ENCODE results near the gene ISLR2. TPM values are rescaled to one million over a fixed set of nuclear protein-coding genes. Genes with fewer than 3 reads are reported as not detected.
"Not testable (repeated sequence)": the region's sequence is repeated elsewhere in the genome, so short reads cannot be mapped to it uniquely, and the experiment has no call there.

The ISLR2 gene, protein sequence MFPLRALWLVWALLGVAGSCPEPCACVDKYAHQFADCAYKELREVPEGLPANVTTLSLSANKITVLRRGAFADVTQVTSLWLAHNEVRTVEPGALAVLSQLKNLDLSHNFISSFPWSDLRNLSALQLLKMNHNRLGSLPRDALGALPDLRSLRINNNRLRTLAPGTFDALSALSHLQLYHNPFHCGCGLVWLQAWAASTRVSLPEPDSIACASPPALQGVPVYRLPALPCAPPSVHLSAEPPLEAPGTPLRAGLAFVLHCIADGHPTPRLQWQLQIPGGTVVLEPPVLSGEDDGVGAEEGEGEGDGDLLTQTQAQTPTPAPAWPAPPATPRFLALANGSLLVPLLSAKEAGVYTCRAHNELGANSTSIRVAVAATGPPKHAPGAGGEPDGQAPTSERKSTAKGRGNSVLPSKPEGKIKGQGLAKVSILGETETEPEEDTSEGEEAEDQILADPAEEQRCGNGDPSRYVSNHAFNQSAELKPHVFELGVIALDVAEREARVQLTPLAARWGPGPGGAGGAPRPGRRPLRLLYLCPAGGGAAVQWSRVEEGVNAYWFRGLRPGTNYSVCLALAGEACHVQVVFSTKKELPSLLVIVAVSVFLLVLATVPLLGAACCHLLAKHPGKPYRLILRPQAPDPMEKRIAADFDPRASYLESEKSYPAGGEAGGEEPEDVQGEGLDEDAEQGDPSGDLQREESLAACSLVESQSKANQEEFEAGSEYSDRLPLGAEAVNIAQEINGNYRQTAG
- not detected for total RNA-seq

DNA sequence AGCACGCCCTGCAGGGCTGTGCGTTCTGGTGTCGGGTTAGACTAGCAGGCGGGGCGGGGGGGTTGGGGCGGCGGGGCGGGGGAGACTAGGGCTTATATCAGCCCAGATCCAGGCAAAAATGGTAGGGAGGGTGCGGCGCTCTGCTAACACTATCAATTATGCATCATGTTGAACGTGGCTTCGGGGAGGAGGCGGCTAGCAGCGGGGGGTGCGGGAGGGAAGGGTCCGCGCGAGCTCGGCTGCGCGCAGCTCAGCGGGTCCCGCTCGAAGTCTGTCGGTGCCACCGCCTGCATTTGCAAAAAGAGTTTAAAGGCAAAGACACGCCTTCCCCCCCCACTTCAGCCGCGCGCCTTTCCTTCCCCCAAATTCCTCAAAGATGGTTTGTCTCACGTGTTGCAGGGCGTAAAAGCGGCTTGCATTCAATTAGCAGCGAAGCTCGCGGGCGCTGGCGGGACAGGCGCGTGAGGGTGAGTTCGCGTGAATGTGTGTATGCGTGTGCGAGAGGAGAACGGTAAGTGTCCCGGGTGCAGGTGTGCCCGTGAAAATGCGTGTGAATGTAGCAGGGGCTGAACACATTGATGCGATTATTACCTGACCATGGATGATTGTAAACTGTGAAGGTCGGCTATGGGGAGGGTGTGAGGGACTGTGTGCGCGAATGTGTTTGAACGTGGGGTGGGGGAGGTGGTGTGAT lies at the start of gene ISLR2:
TSS of gene ISLR2 (plus strand) at position 432 of the 694 bp plus-strand sequence. CDS start 2,169 bp downstream, outside the sequence.
- Mint-ChIP-seq H3K36me3 (ENCODE audit: low read depth) (peaks cover 6% of the 10 kb centered on the region), H3K4me3 (peak within 1 kb of the TSS; percentile 22), H3K9me3 (ENCODE audit: insufficient read depth) (no peaks in the 10 kb centered on the region), H3K27ac (peak within 1 kb of the TSS; percentile 10), H3K27me3 (ENCODE audit: low read depth) (peaks cover 78% of the 10 kb centered on the region), H3K4me1 (ENCODE audit: low read depth) (peaks cover 23% of the 10 kb centered on the region)
- DNase-seq, result no peak
- ChIA-PET CTCF (interaction anchor here (1.8 to 4.4 kb wide), 4 partner anchors 157 to 192 kb away, joined by 4 to 26 read pairs (median 17); no protein-coding TSS in a partner anchor), POLR2A (no interaction called here)
- no peak for ATAC-seq

DNA sequence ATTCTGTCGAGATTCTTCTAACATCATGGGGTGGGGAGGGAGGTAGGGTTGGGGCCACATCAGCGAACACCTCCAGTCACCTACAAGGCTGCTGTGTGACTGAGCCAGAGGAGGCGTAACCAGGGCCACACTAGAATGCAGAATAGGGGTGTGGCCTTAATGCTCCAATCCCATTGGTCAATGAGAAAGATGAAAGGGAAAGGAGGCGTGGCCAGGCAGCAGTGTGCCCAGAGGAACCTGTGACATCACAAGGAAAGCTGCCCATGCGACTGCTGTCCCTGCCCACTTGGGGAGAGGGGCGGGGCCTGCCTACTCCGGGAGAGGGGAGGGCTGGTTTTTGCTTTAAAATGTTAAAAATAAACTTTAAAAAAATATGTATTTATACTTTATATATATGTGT lies 47.9 kb upstream of the ISLR2 start, which contains the start of gene GOLGA6A:
TSS of gene GOLGA6A (minus strand) at position 101 of the 400 bp plus-strand sequence. CDS start at position 60, 41 bp downstream.
- ATAC-seq; H3K36me3 Mint-ChIP-seq (ENCODE audit: low read depth); CTCF ChIA-PET; POLR2A ChIA-PET; H3K27ac Mint-ChIP-seq; H3K27me3 Mint-ChIP-seq (ENCODE audit: low read depth); H3K9me3 Mint-ChIP-seq (ENCODE audit: insufficient read depth); H3K4me3 Mint-ChIP-seq; DNase-seq; H3K4me1 Mint-ChIP-seq (ENCODE audit: low read depth): not testable (repeated sequence)

DNA sequence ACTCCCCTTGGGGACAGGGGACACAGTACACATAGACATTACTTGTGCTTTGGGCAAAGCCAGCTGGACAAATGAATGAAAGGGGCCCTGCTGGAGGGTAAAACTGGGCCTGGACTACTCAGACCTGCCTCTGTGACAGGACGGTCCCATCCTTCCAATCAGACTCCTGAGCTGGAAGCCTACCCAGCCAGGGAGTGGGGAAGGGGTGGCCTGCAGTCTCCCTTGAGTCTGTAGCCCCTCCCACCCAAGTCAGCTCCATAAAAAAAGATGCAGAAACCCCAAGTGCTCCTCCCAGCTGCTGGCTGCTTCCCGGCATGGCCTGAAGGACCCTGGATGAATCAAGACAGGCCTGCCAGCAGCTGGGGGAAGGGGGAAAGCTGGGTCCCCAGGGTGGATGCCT lies 35.8 kb upstream of the ISLR2 start:
- H3K4me1 Mint-ChIP-seq (ENCODE audit: low read depth); H3K4me3 Mint-ChIP-seq; H3K9me3 Mint-ChIP-seq (ENCODE audit: insufficient read depth); CTCF ChIA-PET; H3K27ac Mint-ChIP-seq; ATAC-seq; H3K27me3 Mint-ChIP-seq (ENCODE audit: low read depth); DNase-seq; POLR2A ChIA-PET; H3K36me3 Mint-ChIP-seq (ENCODE audit: low read depth): not testable (repeated sequence)

DNA sequence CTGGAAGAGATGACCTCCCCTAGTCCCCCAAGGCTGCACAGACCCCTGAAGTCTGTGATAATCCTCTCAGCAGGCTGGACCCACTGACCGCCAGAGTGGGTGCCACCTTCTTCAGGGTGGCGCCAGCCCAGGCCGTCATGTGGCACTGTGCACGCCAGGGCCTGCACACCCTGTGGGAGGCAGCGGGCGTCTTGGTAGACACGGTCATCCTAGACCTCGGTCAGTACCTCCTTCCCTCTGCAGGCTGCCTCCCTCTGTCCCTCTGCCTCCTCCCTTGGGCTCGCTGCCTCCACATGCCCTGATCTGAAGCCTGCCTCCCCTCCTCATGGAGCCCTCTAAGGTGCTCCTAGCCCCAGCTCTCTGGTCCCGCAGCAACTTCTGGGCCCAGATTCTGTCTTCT lies 34.8 kb upstream of the ISLR2 start:
- H3K9me3 Mint-ChIP-seq (ENCODE audit: insufficient read depth); POLR2A ChIA-PET; H3K4me1 Mint-ChIP-seq (ENCODE audit: low read depth); CTCF ChIA-PET; H3K27ac Mint-ChIP-seq; H3K4me3 Mint-ChIP-seq; H3K36me3 Mint-ChIP-seq (ENCODE audit: low read depth); ATAC-seq; DNase-seq; H3K27me3 Mint-ChIP-seq (ENCODE audit: low read depth): not testable (repeated sequence)

DNA sequence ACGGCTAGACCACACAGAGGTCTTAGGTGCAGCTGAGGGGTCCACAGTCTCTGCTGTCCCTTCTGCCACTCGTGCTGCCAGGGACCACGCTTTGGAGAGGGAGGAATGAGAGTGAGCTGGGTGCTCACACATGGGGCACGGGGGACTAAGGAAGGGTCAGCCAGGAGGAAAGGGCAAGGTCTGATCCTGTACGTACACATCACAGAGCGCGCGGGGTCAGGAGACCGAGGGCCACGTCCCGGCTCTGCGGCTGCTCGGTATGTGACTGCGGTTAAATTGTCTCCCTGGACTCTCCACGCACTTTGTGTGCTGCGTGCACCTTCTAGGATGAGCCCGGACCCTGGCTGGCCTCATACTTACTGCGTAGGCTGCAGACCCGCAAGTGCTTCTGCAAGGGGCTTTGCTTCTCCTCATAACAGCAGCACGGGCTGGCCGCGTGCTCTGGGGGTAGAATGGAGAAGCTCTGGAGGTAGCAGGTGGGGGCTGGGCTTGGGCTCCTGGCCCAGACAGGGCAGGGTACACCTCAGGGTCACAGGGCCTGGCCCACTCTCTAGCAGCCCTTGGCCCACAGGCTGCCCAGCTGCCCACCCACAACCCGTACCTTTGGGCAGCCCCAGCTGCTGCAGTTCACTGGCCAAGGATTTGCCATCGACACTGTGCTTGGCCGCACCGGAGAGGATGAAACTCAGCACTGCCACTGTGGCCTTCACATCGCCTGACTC lies 33.5 kb upstream of the ISLR2 start:
- H3K4me1 Mint-ChIP-seq (ENCODE audit: low read depth); POLR2A ChIA-PET; H3K4me3 Mint-ChIP-seq; CTCF ChIA-PET; ATAC-seq; H3K27ac Mint-ChIP-seq; H3K9me3 Mint-ChIP-seq (ENCODE audit: insufficient read depth); H3K27me3 Mint-ChIP-seq (ENCODE audit: low read depth); H3K36me3 Mint-ChIP-seq (ENCODE audit: low read depth); DNase-seq: not testable (repeated sequence)

DNA sequence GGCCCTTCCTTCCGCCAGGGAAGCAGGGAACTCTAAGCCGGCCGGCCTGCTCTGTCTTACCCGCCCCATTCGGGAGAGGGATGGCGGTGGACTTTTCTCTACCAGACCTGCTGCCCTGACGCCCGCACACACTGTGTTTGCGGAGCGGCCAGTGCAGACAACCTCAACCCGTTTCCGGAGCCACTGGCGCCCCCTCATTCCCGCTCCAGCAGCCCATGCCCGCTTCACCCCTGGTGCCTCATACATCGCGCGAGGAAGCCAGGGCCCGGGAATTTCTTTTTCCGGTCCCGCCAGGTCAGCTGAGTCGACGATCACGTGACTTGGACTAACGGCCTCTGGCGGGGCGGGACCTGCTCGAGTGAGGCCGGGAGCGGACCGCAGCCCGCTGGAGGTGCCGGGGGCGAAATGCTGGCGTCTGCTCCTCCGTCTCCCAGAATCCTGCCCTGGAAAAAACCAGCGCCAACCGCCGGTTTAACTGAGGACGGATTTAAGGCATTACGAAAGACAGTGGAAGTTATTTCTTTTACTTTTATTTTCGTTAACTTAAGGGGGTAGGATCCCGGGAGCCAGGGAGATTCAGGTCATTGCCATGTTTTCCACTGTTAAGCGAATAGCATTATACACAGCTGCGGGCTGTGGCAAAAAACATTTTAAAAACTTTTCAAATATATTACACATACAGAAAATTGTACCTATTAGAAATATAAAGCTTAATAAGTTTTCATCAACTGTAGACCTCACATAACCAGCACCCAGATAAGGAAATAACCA lies 30.2 kb upstream of the ISLR2 start:
- H3K4me1 Mint-ChIP-seq (ENCODE audit: low read depth); POLR2A ChIA-PET; H3K9me3 Mint-ChIP-seq (ENCODE audit: insufficient read depth); H3K27me3 Mint-ChIP-seq (ENCODE audit: low read depth); CTCF ChIA-PET; H3K36me3 Mint-ChIP-seq (ENCODE audit: low read depth): not testable (repeated sequence)
- ATAC-seq (peak; percentile 89), DNase-seq (peak; percentile 83)
- peak overlapping the region; percentile 92 for H3K27ac Mint-ChIP-seq
- peak overlapping the region; percentile 85 for H3K4me3 Mint-ChIP-seq

DNA sequence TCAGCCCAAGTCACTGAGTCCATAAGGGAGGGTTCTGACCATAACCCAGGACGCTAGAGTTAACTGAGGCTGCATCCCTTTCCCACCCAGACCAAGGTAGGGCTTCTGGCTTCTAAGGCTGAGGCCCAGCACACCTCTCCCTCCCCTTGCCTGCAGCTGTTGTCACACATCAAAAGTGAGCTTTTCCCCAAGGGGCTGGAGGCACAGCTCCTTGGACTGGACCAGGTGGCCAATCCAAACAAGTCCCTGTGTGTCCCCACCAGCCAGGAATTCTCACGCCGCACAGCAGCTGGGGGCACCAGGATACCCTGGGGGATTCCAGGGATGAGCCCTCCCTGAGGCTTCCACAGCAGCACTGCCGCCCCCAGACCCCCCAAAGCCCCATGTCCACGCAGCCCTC lies 22.3 kb upstream of the ISLR2 start:
- Mint-ChIP-seq H3K27me3 (ENCODE audit: low read depth) (no peaks in the 10 kb centered on the region), H3K27ac (no peak overlapping the region), H3K36me3 (ENCODE audit: low read depth) (no peaks in the 10 kb centered on the region), H3K4me1 (ENCODE audit: low read depth) (no peaks in the 10 kb centered on the region), H3K4me3 (no peak overlapping the region), H3K9me3 (ENCODE audit: insufficient read depth) (no peaks in the 10 kb centered on the region)
- DNase-seq (no peak), ATAC-seq (no peak)
- ChIA-PET POLR2A (no interaction called here), CTCF (no interaction called here)

DNA sequence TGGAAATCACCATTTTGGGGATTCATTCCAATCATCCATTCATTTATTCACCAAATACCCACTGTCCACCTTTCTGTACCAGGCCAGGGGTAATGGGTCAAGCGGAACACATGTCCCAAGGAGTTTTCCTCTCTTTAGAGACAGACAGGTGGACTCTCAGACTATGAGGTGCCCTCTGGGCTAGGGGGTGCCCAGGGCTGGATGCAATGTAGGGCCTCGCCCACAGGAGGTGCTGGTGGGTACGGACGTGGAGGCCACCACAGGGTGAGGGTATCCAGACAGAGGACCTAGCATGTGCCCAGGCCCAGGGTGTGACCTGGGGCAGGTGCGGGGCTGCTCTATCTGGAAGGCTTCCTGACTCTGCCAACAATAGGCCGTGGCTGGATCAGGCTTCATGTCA lies 21.8 kb upstream of the ISLR2 start:
- H3K36me3 Mint-ChIP-seq (ENCODE audit: low read depth); H3K9me3 Mint-ChIP-seq (ENCODE audit: insufficient read depth); CTCF ChIA-PET; H3K4me3 Mint-ChIP-seq; DNase-seq; ATAC-seq; H3K27me3 Mint-ChIP-seq (ENCODE audit: low read depth); H3K4me1 Mint-ChIP-seq (ENCODE audit: low read depth); H3K27ac Mint-ChIP-seq; POLR2A ChIA-PET: not testable (repeated sequence)

DNA sequence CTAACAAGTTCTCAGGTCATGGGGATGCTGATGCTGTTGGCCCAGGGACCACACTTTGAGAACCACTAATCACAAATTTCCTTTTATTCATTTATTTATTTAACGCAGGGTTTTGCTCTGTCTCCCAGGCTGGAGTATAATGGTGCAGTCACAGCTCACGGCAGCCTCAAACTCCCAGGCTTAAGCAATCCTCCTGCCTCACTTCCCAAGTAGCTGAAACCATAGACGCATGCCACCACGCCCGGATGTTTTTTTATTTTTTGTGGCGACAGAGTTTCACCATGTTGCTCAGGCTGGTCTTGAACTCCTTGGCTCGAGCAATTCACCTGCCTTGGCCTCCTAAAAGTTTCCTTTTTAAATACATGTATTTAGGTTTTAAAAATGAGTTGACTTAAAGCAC lies 20.7 kb upstream of the ISLR2 start:
- DNase-seq, result no peak
- Mint-ChIP-seq H3K9me3 (ENCODE audit: insufficient read depth) (no peaks in the 10 kb centered on the region), H3K27ac (no peak overlapping the region), H3K36me3 (ENCODE audit: low read depth) (no peaks in the 10 kb centered on the region), H3K4me3 (no peak overlapping the region), H3K27me3 (ENCODE audit: low read depth) (peaks cover 5% of the 10 kb centered on the region), H3K4me1 (ENCODE audit: low read depth) (no peaks in the 10 kb centered on the region)
- ATAC-seq, result no peak
- POLR2A ChIA-PET, result no interaction called here
- CTCF ChIA-PET, result no interaction called here

DNA sequence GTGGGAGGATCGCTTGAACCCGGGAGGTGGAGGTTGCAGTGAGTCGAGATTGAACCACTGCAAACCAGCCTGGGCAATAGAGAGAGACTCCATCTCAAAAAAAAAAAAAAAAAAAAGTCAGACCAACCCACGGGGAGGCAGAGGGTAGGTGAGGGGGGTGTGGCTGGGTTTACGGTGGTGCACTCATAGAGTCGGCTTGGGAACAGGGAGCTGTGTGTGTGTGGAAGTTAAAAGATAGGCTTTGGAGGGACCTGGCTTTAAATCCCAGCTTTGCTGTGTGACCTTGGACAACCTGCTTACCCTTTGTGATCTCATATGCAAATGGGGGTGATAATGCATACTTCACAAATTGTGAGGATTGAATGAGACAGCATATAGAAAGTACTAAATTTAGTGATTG lies 10.0 kb upstream of the ISLR2 start:
- ChIA-PET CTCF (interaction anchor here (0.6 kb wide), 1 partner anchor 187 kb away, joined by 3 read pairs; no protein-coding TSS in a partner anchor), POLR2A (no interaction called here)
- Mint-ChIP-seq H3K4me3 (no peak overlapping the region), H3K9me3 (ENCODE audit: insufficient read depth) (no peaks in the 10 kb centered on the region), H3K27me3 (ENCODE audit: low read depth) (peaks cover 22% of the 10 kb centered on the region), H3K27ac (no peak overlapping the region), H3K36me3 (ENCODE audit: low read depth) (no peaks in the 10 kb centered on the region), H3K4me1 (ENCODE audit: low read depth) (peaks cover 11% of the 10 kb centered on the region)
- DNase-seq (no peak), ATAC-seq (no peak)

DNA sequence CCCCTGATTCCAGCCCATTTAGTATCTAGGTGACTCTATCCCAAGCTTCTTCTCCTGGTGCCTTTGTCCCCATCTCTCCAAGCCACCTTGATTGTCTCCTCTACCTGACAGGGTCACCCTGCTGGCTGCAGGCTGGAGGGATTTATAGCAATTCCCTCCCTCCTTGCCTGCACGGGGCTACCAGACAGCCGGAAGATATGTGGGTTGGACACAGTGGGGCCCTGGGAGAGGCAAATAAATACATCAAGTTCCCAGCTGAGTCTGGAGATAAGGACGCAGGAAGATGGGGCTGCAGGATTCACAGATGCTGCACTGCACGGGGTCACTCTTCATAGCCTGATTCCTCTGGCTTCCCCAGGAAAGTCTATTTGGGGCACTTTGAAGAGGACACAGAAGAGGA lies 9.3 kb upstream of the ISLR2 start:
- ChIA-PET POLR2A (no interaction called here), CTCF (interaction anchor here (0.6 to 3.2 kb wide), 2 partner anchors 186 to 201 kb away, joined by 3 to 25 read pairs; no protein-coding TSS in a partner anchor)
- no peaks in the 10 kb centered on the region for H3K9me3 Mint-ChIP-seq (ENCODE audit: insufficient read depth)
- no peak overlapping the region for H3K27ac Mint-ChIP-seq
- DNase-seq, result no peak
- no peaks in the 10 kb centered on the region for H3K36me3 Mint-ChIP-seq (ENCODE audit: low read depth)
- H3K4me1 Mint-ChIP-seq (ENCODE audit: low read depth), result peaks cover 11% of the 10 kb centered on the region
- H3K27me3 Mint-ChIP-seq (ENCODE audit: low read depth), result peaks cover 22% of the 10 kb centered on the region
- no peak for ATAC-seq
- no peak overlapping the region for H3K4me3 Mint-ChIP-seq

Measured in activated CD8-positive, alpha-beta T cell treated with anti-CD3 and anti-CD28 coated beads, Interleukin-2, amount 10 ng/mL, durations not matched to agents 7 days and 5 days (primary cell).